Renal pelvis (tissue), 3 donors: Measurements from ENCODE around the gene ARHGEF25. TPM values are rescaled to one million over a fixed set of nuclear protein-coding genes. Genes with fewer than 3 reads are reported as not detected.

Experiments
- polyA plus RNA-seq, 3 donors: library from polyadenylated mRNA; unstranded; fragments of 120-200 nt; gene quantifications; one replicate each; pipeline ENCODE4 v1.2.1, GENCODE V29; 2013; ENCODE audit not compliant: insufficient read length in 3 of 3

Gene ARHGEF25
- polyA plus RNA-seq, 3 donors, result 24.9 to 33.9 (median 33.4) TPM

Other genes starting within 250 kb of the ARHGEF25 start
- gene R3HDM2, start 180.4 kb upstream of the ARHGEF25 start, polyA plus RNA-seq, result 10 to 100 TPM; 58.3 to 97.0 (median 88.7) TPM
- under 1 TPM; 0.22 to 0.27 (median 0.26) TPM for gene INHBC, start 176.7 kb upstream of the ARHGEF25 start, polyA plus RNA-seq
- gene INHBE, start 156.1 kb upstream of the ARHGEF25 start, polyA plus RNA-seq, result under 1 TPM; 0.53 to 0.77 (median 0.53) TPM
- 10 to 100 TPM; 20.2 to 21.2 (median 20.5) TPM for gene GLI1, start 151.7 kb upstream of the ARHGEF25 start, polyA plus RNA-seq
- 1 to 10 TPM; 2.8 to 3.4 (median 3.3) TPM for gene ARHGAP9, start 131.6 kb upstream of the ARHGEF25 start, polyA plus RNA-seq
- gene MARS1, start 123.4 kb upstream of the ARHGEF25 start, polyA plus RNA-seq, result 100 to 1,000 TPM; 121 to 137 (median 133) TPM
- 10 to 100 TPM; 27.5 to 31.3 (median 31.2) TPM for gene DDIT3, start 90.9 kb upstream of the ARHGEF25 start, polyA plus RNA-seq
- 10 to 100 TPM; 61.1 to 96.4 (median 80.6) TPM for gene MBD6, start 88.6 kb upstream of the ARHGEF25 start, polyA plus RNA-seq
- 100 to 1,000 TPM; 162 to 175 (median 171) TPM for gene DCTN2, start 64.2 kb upstream of the ARHGEF25 start, polyA plus RNA-seq
- gene KIF5A, start 61.4 kb upstream of the ARHGEF25 start, polyA plus RNA-seq, result under 1 TPM; 0.41 to 0.68 (median 0.65) TPM
- gene PIP4K2C, start 20.2 kb upstream of the ARHGEF25 start, polyA plus RNA-seq, result 10 to 100 TPM; 37.2 to 45.5 (median 37.9) TPM
- 10 to 100 TPM; 61.2 to 67.0 (median 63.0) TPM for gene DTX3, start 6.6 kb upstream of the ARHGEF25 start, polyA plus RNA-seq
- 1 to 10 TPM in 1 of 3 donors, under 1 TPM in 2; 0.87 to 1.1 (median 0.94) TPM for gene B4GALNT1, start 21.8 kb downstream of the ARHGEF25 start, polyA plus RNA-seq
- gene OS9, start 82.7 kb downstream of the ARHGEF25 start, polyA plus RNA-seq, result 100 to 1,000 TPM; 197 to 226 (median 220) TPM
- 1 to 10 TPM in 2 of 3 donors, under 1 TPM in 1; 0.93 to 1.9 (median 1.5) TPM for gene AGAP2, start 127.3 kb downstream of the ARHGEF25 start, polyA plus RNA-seq
- 10 to 100 TPM; 81.2 to 99.3 (median 93.6) TPM for gene TSPAN31, start 133.6 kb downstream of the ARHGEF25 start, polyA plus RNA-seq
- gene CDK4, start 140.9 kb downstream of the ARHGEF25 start, polyA plus RNA-seq, result 100 to 1,000 TPM; 244 to 266 (median 256) TPM
- 10 to 100 TPM; 17.7 to 24.1 (median 23.4) TPM for gene MARCHF9, start 143.7 kb downstream of the ARHGEF25 start, polyA plus RNA-seq
- 1 to 10 TPM in 2 of 3 donors, under 1 TPM in 1; 0.80 to 2.4 (median 1.6) TPM for gene CYP27B1, start 155.6 kb downstream of the ARHGEF25 start, polyA plus RNA-seq
- 10 to 100 TPM; 28.0 to 35.8 (median 31.3) TPM for gene METTL1, start 160.7 kb downstream of the ARHGEF25 start, polyA plus RNA-seq
- gene EEF1AKMT3, start 161.2 kb downstream of the ARHGEF25 start, polyA plus RNA-seq, result 10 to 100 TPM in 2 of 3 donors, 1 to 10 TPM in 1; 9.3 to 13.7 (median 13.4) TPM
- gene TSFM, start 171.4 kb downstream of the ARHGEF25 start, polyA plus RNA-seq, result 10 to 100 TPM; 38.7 to 46.9 (median 45.0) TPM
- 10 to 100 TPM in 2 of 3 donors, 1 to 10 TPM in 1; 8.6 to 20.7 (median 19.9) TPM for gene AVIL, start 207.3 kb downstream of the ARHGEF25 start, polyA plus RNA-seq
- 100 to 1,000 TPM; 247 to 261 (median 259) TPM for gene CTDSP2, start 235.3 kb downstream of the ARHGEF25 start, polyA plus RNA-seq